SU-DHL-6 (cell line): ENCODE data around the gene CD47.

ENCODE experiments used
- H2AFZ ChIP-seq: fragments of 200-600 bp; sonication (generic); 2 replicates; pipeline ENCODE4 v1.6.1; 2014; ENCODE audit warnings: low read depth, mild to moderate bottlenecking, moderate library complexity, mixed read lengths, antibody characterized with exemption, low read length; ENCODE audit not compliant: severe bottlenecking
- H3F3A ChIP-seq: fragments of 200-600 bp; shearing (Covaris generic); 2 replicates; pipeline ENCODE4 v1.6.0; 2016; ENCODE audit warnings: antibody characterized with exemption, mild to moderate bottlenecking; ENCODE audit not compliant: insufficient read depth
- H3K27ac ChIP-seq: fragments of 200-600 bp; sonication (generic); 2 replicates; pipeline ENCODE4 v1.5.1; 2016; ENCODE audit warnings: low read depth, mild to moderate bottlenecking, low read length, moderate library complexity, mixed read lengths
- H3K27me3 ChIP-seq: fragments of 200-600 bp; sonication (generic), shearing (Covaris generic); 2 replicates; pipeline ENCODE4 v1.6.0; 2014; ENCODE audit warnings: mild to moderate bottlenecking, low read length
- H3K36me3 ChIP-seq: fragments of 200-600 bp; sonication (generic); 2 replicates; pipeline ENCODE4 v1.6.1; 2014; ENCODE audit warnings: mild to moderate bottlenecking, low read length, mixed read lengths
- H3K4me2 ChIP-seq: fragments of 300-600, 200-600 bp; shearing (Covaris generic), sonication (generic); 2 replicates; pipeline ENCODE4 v1.6.0; 2014; ENCODE audit warnings: low read length, low read depth, mild to moderate bottlenecking; ENCODE audit not compliant: poor library complexity, severe bottlenecking
- H3K4me3 ChIP-seq: fragments of 200-600 bp; sonication (generic); 2 replicates; pipeline ENCODE4 v1.5.1; 2014; ENCODE audit warnings: antibody characterized with exemption, low read length, mild to moderate bottlenecking, mixed read lengths; ENCODE audit not compliant: insufficient read depth, poor library complexity, severe bottlenecking
- H3K79me2 ChIP-seq: fragments of 200-600 bp; sonication (generic); 2 replicates; pipeline ENCODE4 v1.6.1; 2014; ENCODE audit warnings: mild to moderate bottlenecking, low read length, moderate library complexity; ENCODE audit not compliant: insufficient read depth
- H3K9ac ChIP-seq: fragments of 200-600 bp; sonication (generic); 2 replicates; pipeline ENCODE4 v1.7.0; 2014; ENCODE audit warnings: mild to moderate bottlenecking, low read length
- H3K9me2 ChIP-seq: fragments of 200-600 bp; sonication (generic); replicated peaks from 2 replicates; pipeline ENCODE4 v1.6.1; 2014; ENCODE audit warnings: low read length; ENCODE audit not compliant: insufficient read depth
- H3K9me3 ChIP-seq: fragments of 200-600 bp; sonication (generic); 2 replicates; pipeline ENCODE4 v1.6.1; 2014; ENCODE audit warnings: low read length, mixed read lengths; ENCODE audit not compliant: insufficient read depth
- H4K20me1 ChIP-seq: fragments of 200-600 bp; sonication (generic); 2 replicates; pipeline ENCODE4 v1.6.1; 2014; ENCODE audit warnings: low read depth, mild to moderate bottlenecking, antibody characterized with exemption, low read length, moderate library complexity, mixed read lengths
- CTCF ChIP-seq: fragments of 200-600 bp; sonication (generic); IDR thresholded peaks from one replicate; pipeline ENCODE4 v1.5.1; 2017; ENCODE audit warnings: antibody characterized with exemption, mild to moderate bottlenecking, low read length, moderate library complexity; ENCODE audit not compliant: insufficient read depth, poor library complexity, severe bottlenecking
- EZH2phosphoT487 ChIP-seq: fragments of 200-600 bp; sonication (generic), shearing (Covaris generic); conservative IDR thresholded peaks from 2 replicates; pipeline ENCODE4 v1.6.1; 2018; ENCODE audit warnings: mild to moderate bottlenecking, antibody characterized with exemption, low read length, moderate library complexity, mixed read lengths

The CD47 gene

DNA sequence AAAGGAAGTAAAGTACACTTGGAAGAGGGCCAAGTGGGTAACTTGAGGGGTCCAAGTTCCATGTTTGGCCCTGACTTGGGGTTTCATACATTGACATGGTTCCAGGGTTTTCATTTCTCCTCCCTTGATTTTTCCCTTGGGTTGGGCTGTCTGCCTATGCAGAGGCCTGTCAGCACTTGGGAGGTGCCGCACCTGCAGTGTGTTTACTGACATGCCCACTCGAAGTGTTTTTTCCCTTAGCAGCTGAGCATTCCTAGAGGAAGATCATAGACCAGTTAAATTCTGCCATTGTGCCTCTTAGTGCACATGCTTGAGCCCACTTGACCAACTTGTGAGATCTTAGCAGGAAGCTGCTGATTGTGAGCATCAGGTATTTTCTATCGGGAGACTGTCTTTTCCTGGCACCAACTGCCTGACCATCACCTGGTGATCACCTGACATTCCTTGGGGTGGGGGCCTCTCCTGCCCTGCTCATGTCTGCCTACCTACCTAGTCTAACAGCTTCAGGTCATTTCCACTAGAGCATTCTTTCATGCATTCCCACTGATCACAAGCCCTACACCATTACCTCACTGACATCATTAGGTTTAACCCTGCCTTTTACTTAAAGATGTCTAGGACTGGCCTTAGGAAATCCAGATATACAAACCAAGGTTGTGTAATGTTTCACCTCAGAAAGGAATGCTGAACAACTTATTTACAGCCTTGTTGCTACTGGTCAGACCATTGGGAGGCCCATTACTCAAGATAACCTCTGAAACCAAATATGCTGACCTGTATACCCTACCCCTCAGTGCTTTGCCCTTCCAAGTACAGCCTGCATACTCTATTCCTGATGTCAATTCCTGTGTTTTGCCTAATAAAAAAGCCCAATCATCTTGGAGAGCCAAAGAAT, 68.3 kb downstream of the CD47 start:
- H3K79me2 ChIP-seq: no peaks in the 10 kb centered on the region
- 0 out of 2 replicates have a peak, but pooled peaks cover 3% of the 10 kb centered on the region for H3K36me3 ChIP-seq
- no peaks in the 10 kb centered on the region for H4K20me1 ChIP-seq
- H3K9me2 ChIP-seq: no peaks in the 10 kb centered on the region
- H3K4me2 ChIP-seq: no peak overlapping the region
- no peak overlapping the region for H2AFZ ChIP-seq
- no peak overlapping the region for H3K27ac ChIP-seq
- H3K27me3 ChIP-seq: no peaks in the 10 kb centered on the region
- TF ChIP-seq CTCF (no peak), EZH2phosphoT487 (no peak)
- H3F3A ChIP-seq: no peaks in the 10 kb centered on the region
- no peak overlapping the region for H3K4me3 ChIP-seq
- no peaks in the 10 kb centered on the region for H3K9me3 ChIP-seq
- H3K9ac ChIP-seq: no peak overlapping the region

DNA sequence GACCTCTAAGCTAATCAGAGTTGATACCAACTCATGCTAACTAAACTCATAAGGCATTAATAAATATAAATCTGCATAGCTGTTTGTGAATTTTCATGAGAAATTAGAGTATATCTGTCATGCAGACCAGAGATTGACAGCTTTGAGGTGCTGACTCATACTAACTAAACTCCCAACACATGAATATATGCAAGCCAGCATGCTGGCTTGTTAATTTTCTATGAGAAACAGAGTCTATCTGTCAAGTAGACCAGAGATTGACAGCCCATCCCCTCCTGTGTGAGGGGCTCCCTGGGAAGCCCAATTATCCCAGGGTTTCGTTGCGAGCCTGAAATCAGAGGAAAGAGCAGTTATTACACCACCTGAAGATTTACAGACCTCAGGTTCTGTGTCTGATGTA, 69.3 kb downstream of the CD47 start:
- H3K4me3 ChIP-seq: no peak overlapping the region
- H3K79me2 ChIP-seq: no peaks in the 10 kb centered on the region
- H4K20me1 ChIP-seq: no peaks in the 10 kb centered on the region
- no peaks in the 10 kb centered on the region for H3K9me2 ChIP-seq
- H3K27ac ChIP-seq: no peak overlapping the region
- H3F3A ChIP-seq: no peaks in the 10 kb centered on the region
- no peak overlapping the region for H2AFZ ChIP-seq
- no peak overlapping the region for H3K9ac ChIP-seq
- H3K27me3 ChIP-seq: no peaks in the 10 kb centered on the region
- no peak overlapping the region for H3K4me2 ChIP-seq
- no peaks in the 10 kb centered on the region for H3K36me3 ChIP-seq
- TF ChIP-seq CTCF (no peak), EZH2phosphoT487 (no peak)
- no peaks in the 10 kb centered on the region for H3K9me3 ChIP-seq

DNA sequence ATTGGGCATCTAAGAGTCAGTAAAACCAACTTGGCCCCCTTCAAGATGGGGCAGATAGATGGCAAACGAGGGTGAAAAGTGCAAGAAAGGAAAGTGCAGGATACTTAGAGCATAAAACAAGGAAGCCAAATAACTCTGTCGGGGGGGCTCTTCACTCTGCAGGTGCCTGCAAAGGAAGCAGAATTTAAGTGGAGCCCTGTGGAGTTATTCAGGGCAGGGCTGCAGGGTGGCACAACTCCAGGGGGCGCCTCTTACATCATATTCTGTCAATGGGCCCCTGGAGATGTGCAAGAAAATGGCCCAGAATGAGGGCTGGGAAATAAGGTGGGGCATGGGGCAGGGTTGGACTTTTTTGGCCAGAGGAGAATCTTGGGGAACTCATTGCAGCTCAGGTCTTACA, 69.7 kb downstream of the CD47 start:
- no peak overlapping the region for H3K4me3 ChIP-seq
- H4K20me1 ChIP-seq: no peaks in the 10 kb centered on the region
- H3K4me2 ChIP-seq: no peak overlapping the region
- no peaks in the 10 kb centered on the region for H3K9me2 ChIP-seq
- H3K27ac ChIP-seq: no peak overlapping the region
- H3K79me2 ChIP-seq: no peaks in the 10 kb centered on the region
- no peak overlapping the region for H2AFZ ChIP-seq
- no peak overlapping the region for H3K9ac ChIP-seq
- no peaks in the 10 kb centered on the region for H3F3A ChIP-seq
- H3K36me3 ChIP-seq: no peaks in the 10 kb centered on the region
- H3K27me3 ChIP-seq: no peaks in the 10 kb centered on the region
- no peak for TF ChIP-seq CTCF
- H3K9me3 ChIP-seq: no peaks in the 10 kb centered on the region
